ENCODE data around the gene FAM180B.

- TF ChIP-seq ZNF555 (tag by site-specific recombination; conservative IDR thresholded peaks at IDR 0.05) (no peak), ZSCAN5A (tag by site-specific recombination; IDR thresholded peaks at IDR 0.05) (no peak), CTCF (tag by site-specific recombination; IDR thresholded peaks at IDR 0.05) (no peak), ZNF785 (tag by site-specific recombination; IDR thresholded peaks at IDR 0.05) (no peak), ZNF274 (IDR thresholded peaks at IDR 0.05; ENCODE audit: low read length) (no peak), ZNF274 (tag by site-specific recombination; IDR thresholded peaks at IDR 0.05; ENCODE audit: borderline replicate concordance) (no peak), ZNF792 (tag by site-specific recombination; IDR thresholded peaks at IDR 0.05) (no peak), ZBTB21 (tag by site-specific recombination; IDR thresholded peaks at IDR 0.05) (no peak), PBX3 (CRISPR knock-in tag; IDR thresholded peaks at IDR 0.05) (no peak), ZNF548 (tag by site-specific recombination; IDR thresholded peaks at IDR 0.05) (no peak)
Measured at GRCh38 chr11:47538741-47539565, 47.5 kb upstream of the FAM180B start.

All from HEK293 (cell line).